Measurements from ENCODE around the gene ITPRID2.
A peak's percentile ranks its signal among the peaks of the same experiment; 100 is the strongest.

Gene ITPRID2

DNA sequence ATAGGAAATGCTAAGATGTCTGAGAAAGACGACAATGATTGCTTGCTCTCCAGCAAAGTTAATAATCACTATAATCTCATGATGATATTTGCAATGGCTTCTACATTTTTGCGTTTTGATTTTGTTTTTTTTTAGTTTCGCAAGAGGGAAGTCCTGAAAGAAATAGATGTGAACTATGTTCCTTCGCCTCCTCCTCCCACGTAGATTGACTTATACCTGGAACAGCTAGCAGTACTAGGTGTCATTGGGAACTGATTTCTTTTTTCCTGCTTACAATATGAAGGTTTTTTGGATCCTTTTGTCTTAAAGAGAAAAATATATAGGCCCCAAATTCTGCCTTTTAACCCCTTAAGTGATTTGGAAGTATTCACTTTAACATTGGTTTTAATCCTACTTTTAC lies 26.7 kb downstream of the ITPRID2 start:
- Histone ChIP-seq H3K4me2 (ENCODE audit: low read length) (no peak overlapping the region), H3K4me3 (ENCODE audit: low read length) (no peak overlapping the region), H3K27me3 (ENCODE audit: low read depth, low read length) (no peaks in the 10 kb centered on the region), H3K9ac (ENCODE audit: low read length) (no peak overlapping the region), H2AFZ (ENCODE audit: low read depth, low read length) (no peak overlapping the region), H4K20me1 (ENCODE audit: insufficient read depth, low read length) (no peaks in the 10 kb centered on the region), H3K9me3 (ENCODE audit: insufficient read depth, low read length) (no peaks in the 10 kb centered on the region), H3K79me2 (ENCODE audit: low read length) (no peaks in the 10 kb centered on the region), H3K27ac (ENCODE audit: low read length) (no peak overlapping the region), H3K4me1 (ENCODE audit: low read length) (0 out of 2 replicates have a peak, but pooled peaks cover 4% of the 10 kb centered on the region), H3K36me3 (replicated peaks; ENCODE audit: low read depth, low read length) (peaks cover 54% of the 10 kb centered on the region)
- no peak for TF ChIP-seq EZH2phosphoT487 (IDR thresholded peaks at IDR 0.05; ENCODE audit: low read depth)
- TF ChIP-seq, protein P1, sequence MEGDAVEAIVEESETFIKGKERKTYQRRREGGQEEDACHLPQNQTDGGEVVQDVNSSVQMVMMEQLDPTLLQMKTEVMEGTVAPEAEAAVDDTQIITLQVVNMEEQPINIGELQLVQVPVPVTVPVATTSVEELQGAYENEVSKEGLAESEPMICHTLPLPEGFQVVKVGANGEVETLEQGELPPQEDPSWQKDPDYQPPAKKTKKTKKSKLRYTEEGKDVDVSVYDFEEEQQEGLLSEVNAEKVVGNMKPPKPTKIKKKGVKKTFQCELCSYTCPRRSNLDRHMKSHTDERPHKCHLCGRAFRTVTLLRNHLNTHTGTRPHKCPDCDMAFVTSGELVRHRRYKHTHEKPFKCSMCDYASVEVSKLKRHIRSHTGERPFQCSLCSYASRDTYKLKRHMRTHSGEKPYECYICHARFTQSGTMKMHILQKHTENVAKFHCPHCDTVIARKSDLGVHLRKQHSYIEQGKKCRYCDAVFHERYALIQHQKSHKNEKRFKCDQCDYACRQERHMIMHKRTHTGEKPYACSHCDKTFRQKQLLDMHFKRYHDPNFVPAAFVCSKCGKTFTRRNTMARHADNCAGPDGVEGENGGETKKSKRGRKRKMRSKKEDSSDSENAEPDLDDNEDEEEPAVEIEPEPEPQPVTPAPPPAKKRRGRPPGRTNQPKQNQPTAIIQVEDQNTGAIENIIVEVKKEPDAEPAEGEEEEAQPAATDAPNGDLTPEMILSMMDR (IDR thresholded peaks at IDR 0.05; ENCODE audit: low read depth, low read length), result no peak

DNA sequence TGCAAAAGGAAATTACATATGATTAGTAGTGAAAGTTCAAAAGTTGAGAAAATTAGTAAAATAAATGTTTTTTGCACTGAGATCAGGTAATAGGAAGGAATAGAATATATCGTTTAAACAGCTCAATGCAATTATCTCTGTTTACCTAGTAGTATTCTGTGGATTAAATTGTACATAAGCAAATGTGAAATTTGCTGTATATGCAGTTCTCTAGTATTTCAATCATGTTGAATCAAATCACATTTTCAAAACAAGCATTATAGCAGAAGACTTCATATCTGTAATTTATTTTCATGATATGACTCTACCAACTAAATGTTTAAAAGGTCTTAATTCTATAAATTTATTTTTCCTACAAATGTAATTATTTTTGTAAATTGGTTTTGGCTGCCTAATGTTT lies 31.6 kb downstream of the ITPRID2 start:
- Histone ChIP-seq H3K4me3 (ENCODE audit: low read length) (no peak overlapping the region), H3K27me3 (ENCODE audit: low read depth, low read length) (no peaks in the 10 kb centered on the region), H3K9ac (ENCODE audit: low read length) (no peak overlapping the region), H3K4me1 (ENCODE audit: low read length) (no peaks in the 10 kb centered on the region), H2AFZ (ENCODE audit: low read depth, low read length) (no peak overlapping the region), H3K27ac (ENCODE audit: low read length) (no peak overlapping the region), H3K36me3 (replicated peaks; ENCODE audit: low read depth, low read length) (peaks cover 28% of the 10 kb centered on the region), H3K9me3 (ENCODE audit: insufficient read depth, low read length) (no peaks in the 10 kb centered on the region), H4K20me1 (ENCODE audit: insufficient read depth, low read length) (no peaks in the 10 kb centered on the region), H3K79me2 (ENCODE audit: low read length) (no peaks in the 10 kb centered on the region), H3K4me2 (ENCODE audit: low read length) (no peak overlapping the region)
- no peak for TF ChIP-seq EZH2phosphoT487 (IDR thresholded peaks at IDR 0.05; ENCODE audit: low read depth)
- TF ChIP-seq, protein P1 (IDR thresholded peaks at IDR 0.05; ENCODE audit: low read depth, low read length), result no peak

DNA sequence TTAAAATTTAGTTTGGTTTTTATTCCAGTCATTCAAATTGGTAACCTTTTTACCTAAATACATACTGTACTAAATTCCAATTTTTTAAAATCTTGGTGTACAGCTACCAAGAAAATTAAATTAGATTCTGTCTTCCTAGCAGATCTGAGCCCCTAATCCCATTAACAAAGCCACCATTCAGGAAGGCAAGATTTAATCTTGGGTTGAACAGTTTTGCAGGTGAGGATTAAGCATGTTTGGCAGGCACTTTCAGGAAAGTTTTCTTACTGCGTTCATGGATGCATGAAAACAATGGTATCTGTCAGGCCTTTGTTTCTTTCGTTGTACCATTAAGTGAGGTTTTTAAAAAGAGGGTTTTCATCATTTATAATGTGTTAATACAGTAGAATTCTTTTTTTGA lies 32.8 kb downstream of the ITPRID2 start:
- Histone ChIP-seq H3K27me3 (ENCODE audit: low read depth, low read length) (no peaks in the 10 kb centered on the region), H2AFZ (ENCODE audit: low read depth, low read length) (no peak overlapping the region), H3K9me3 (ENCODE audit: insufficient read depth, low read length) (no peaks in the 10 kb centered on the region), H3K4me2 (ENCODE audit: low read length) (no peak overlapping the region), H3K79me2 (ENCODE audit: low read length) (no peaks in the 10 kb centered on the region), H3K9ac (ENCODE audit: low read length) (no peak overlapping the region), H4K20me1 (ENCODE audit: insufficient read depth, low read length) (no peaks in the 10 kb centered on the region), H3K4me3 (ENCODE audit: low read length) (no peak overlapping the region), H3K4me1 (ENCODE audit: low read length) (no peaks in the 10 kb centered on the region), H3K27ac (ENCODE audit: low read length) (no peak overlapping the region), H3K36me3 (replicated peaks; ENCODE audit: low read depth, low read length) (peaks cover 24% of the 10 kb centered on the region)
- no peak for TF ChIP-seq EZH2phosphoT487 (IDR thresholded peaks at IDR 0.05; ENCODE audit: low read depth)

DNA sequence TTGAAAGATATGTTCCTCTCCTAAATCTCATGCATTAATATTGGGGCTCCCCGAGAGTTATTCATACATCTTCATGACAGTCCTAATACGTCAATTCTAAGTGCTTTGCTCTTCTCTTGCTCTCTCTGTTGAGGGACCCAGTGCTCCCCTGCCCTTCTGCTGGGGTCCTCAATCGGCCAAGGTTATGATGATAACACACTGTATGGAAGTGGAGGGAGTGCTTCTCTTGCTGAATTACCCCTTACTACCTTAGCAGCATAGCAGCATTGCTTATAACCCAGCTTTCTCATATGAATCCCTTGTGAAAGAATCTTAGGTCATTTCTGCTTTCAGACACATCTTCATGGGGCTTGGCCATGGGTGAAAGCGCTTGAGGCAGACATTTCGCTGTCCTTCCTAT lies 43.2 kb downstream of the ITPRID2 start:
- Histone ChIP-seq H3K27ac (ENCODE audit: low read length) (0 out of 2 replicates have a peak overlapping the region, but pooled peaks have one; percentile 12), H3K27me3 (ENCODE audit: low read depth, low read length) (no peaks in the 10 kb centered on the region), H2AFZ (ENCODE audit: low read depth, low read length) (no peak overlapping the region), H3K9ac (ENCODE audit: low read length) (no peak overlapping the region), H3K79me2 (ENCODE audit: low read length) (no peaks in the 10 kb centered on the region), H3K4me3 (ENCODE audit: low read length) (peak overlapping the region; percentile 20), H4K20me1 (ENCODE audit: insufficient read depth, low read length) (no peaks in the 10 kb centered on the region), H3K4me2 (ENCODE audit: low read length) (peak overlapping the region; percentile 59), H3K36me3 (replicated peaks; ENCODE audit: low read depth, low read length) (peaks cover 7% of the 10 kb centered on the region), H3K9me3 (ENCODE audit: insufficient read depth, low read length) (no peaks in the 10 kb centered on the region), H3K4me1 (ENCODE audit: low read length) (peaks cover 19% of the 10 kb centered on the region)
- TF ChIP-seq, protein P1 (IDR thresholded peaks at IDR 0.05; ENCODE audit: low read depth, low read length), result no peak
- no peak for TF ChIP-seq EZH2phosphoT487 (IDR thresholded peaks at IDR 0.05; ENCODE audit: low read depth)
